NCI-H69 (cell line): ENCODE measurements around the gene HTR4.
"Not testable (repeated sequence)": the region's sequence is repeated elsewhere in the genome, so short reads cannot be mapped to it uniquely, and the experiment has no call there.

Source experiments
- DNase-seq: peaks from one replicate; lab custom pipeline; 2025; lab: John Stamatoyannopoulos, UW

Gene HTR4, protein sequence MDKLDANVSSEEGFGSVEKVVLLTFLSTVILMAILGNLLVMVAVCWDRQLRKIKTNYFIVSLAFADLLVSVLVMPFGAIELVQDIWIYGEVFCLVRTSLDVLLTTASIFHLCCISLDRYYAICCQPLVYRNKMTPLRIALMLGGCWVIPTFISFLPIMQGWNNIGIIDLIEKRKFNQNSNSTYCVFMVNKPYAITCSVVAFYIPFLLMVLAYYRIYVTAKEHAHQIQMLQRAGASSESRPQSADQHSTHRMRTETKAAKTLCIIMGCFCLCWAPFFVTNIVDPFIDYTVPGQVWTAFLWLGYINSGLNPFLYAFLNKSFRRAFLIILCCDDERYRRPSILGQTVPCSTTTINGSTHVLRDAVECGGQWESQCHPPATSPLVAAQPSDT

GRCh38 chr5:148653836-148654781 is at the start of gene HTR4:
TSS of gene HTR4 (minus strand) at chr5:148654527. CDS start at chr5:148637014, 17,513 bp downstream.
- peak; percentile 17 for DNase-seq

GRCh38 chr5:148702019-148702596 is 47.8 kb upstream of the HTR4 start:
- DNase-seq: no peak

DNA sequence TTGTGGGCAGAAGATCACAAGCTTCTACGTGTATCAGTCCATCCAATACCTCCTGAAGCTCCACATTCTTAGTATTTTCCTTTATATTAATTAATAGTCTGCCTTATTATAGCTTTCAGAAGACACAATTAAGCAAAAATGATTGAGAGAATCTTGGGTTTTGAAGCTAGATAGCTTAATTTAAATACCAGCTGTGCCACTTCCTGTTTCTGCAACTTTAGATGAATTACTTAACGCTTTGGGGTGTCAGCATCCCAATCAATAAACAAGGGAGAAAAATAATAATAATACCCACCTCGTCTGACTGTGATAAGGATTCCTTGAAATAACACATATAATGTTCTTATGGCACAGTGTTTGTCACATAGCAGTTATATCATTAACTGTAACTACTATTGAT is 44.7 kb upstream of the HTR4 start:
- no peak for DNase-seq

- DNase-seq: no peak
These were observed 43.5 kb upstream of the HTR4 start for GRCh38 chr5:148697809-148698196.

- no peak for DNase-seq
These were observed 43.0 kb upstream of the HTR4 start for GRCh38 chr5:148697180-148697808.

GRCh38 chr5:148696187-148697036 is 42.1 kb upstream of the HTR4 start:
- DNase-seq: no peak

GRCh38 chr5:148690945-148691344 is 36.6 kb upstream of the HTR4 start:
- DNase-seq: no peak

DNA sequence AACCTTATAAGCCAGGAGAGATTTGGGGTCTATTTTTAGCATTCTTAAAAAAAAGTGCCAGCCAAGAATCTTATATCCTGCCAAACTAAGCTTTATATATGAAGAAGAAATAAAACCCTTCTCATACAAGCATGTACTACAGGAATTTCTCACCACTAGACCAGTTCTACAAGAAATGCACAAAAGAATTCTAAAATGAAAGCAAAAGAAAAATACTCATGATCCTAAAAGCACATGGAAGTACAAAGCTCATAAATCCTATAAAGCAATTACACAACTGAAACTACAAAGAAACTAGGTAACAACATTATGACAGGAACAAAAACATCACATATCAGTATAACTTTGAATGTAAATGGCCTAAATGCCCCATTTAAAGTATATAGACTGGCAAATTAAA is 34.5 kb upstream of the HTR4 start:
- DNase-seq: no peak

GRCh38 chr5:148687871-148688270 is 33.5 kb upstream of the HTR4 start:
- no peak for DNase-seq

GRCh38 chr5:148687427-148687826 is 33.1 kb upstream of the HTR4 start:
- peak; percentile 64 for DNase-seq

DNA sequence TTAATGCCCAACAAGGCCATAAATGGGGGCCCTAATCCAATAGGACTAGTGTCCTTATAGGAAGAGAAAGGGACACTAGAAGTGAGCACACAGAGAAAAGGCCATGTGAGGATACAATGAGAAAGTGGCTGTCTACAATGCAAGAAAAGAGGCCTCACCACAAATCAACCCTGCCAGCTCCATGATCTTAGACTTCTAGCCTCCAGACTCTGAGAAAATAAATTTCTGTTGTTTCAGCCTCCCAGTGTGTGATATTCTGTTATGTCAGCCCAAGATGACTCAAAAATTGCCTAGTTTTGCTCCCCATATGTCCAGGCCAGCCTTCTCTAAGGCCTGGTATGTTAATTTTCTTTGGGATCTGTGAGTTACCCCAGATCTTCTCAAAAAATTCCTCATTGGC is 32.3 kb upstream of the HTR4 start:
- DNase-seq: no peak

DNA sequence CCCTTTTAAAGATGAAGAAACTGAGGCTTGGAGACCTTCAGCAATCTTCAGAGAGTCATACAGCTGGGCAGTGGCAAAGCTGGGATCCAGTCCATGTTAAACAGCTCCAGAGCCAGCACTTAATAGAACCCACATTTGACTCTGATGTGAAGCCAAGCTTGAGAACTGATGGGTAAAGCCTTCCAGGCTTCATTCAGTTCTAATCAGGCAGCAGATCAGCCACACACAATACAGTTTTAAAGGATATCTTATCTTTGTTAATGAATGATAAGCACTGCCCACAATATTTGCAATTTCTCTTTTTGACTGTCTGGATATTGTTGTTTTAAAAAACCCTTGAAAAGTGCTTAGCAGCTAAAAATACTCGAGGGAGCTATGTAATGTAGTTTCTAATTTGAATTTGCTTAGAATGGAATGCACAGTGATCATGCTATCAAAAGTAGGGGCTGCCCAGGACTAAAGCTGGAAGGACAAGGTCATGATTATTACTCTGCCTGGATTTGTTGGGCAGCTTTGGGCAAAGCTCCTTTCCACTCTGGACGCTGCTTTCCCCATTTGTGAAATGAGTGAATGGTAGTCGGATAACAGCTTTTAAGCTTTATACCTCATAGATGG is 31.3 kb upstream of the HTR4 start:
- DNase-seq: no peak

GRCh38 chr5:148684528-148684927 is 30.2 kb upstream of the HTR4 start:
- DNase-seq: no peak

DNA sequence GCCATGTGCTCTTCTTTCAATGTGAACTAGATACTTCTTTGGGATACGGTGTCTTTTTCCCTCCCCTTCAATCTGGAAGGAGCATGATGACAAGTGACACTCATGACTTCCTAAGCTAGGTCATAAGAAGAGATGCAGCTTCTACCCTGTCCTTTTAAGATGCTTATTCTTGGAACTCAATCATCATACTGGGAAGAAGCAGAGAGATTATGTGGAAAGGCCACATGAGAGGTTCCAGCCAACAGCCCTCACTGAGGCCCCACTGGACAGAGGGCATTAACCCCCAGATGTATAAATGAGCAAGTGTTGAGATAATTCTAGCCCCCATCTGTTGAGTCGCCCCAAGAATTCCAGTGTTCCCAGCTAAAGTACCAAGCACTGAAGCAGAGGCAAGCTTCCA is 29.3 kb upstream of the HTR4 start:
- DNase-seq: no peak

DNA sequence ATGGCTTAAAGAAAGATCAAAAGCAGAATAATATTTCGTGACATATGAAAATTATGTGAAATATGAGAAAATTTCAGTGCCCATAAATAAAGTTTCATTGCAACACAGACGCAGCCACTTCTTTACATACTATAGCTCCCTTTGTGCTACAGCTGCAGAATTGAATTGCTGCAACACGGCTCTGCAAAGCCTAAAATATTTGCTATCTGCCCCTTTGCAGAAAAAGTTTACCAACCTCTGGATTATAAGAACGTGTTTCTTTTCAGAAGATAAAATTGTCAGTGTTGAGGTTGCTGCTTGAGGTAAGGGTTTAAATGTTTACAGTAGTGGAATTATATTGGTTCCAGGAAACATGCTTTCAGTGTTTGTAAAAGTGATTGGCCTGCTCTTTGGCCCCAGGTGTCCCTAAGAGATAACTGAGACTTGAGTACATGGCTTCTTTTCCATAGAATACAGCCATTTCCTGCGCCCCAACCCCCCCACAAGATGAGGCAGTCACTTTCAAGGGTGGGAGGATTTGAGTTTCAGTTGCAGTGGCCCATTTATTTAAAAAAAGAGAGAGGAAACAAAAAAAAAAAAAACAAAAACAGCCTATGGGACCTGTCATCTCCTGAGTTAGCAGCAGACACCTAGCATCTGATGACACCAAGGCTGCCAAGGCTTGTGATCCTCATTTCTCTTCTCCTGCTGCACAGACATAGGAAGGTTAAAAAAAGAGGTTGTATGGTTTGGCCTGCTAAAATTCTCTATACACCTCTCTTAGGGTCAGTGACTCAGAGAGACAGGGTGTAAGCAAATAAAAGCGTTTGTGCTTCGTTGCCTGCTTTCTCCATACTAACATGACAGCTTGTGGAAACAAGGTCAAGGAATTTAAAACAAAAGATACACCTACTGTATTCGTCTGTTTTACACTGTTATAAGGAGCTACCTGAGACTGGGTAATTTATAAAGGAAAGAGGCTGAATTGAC is 28.0 kb upstream of the HTR4 start:
- DNase-seq: no peak

- DNase-seq: no peak
These were observed 27.1 kb upstream of the HTR4 start for GRCh38 chr5:148681157-148682057.

GRCh38 chr5:148673704-148674103 is 19.4 kb upstream of the HTR4 start:
- not testable (repeated sequence) for DNase-seq

GRCh38 chr5:148666353-148666752 is 12.0 kb upstream of the HTR4 start:
- DNase-seq: no peak

GRCh38 chr5:148665431-148665830 is 11.1 kb upstream of the HTR4 start:
- DNase-seq: no peak
